Activated CD8-positive, alpha-beta memory T cell treated with anti-CD3 and anti-CD28 coated beads for 48 hours (primary cell): ENCODE measurements around the gene SLC8A1.

Experiments used
- DNase-seq, 3 experiments: peaks; one replicate each; pipeline ENCODE4 v3.0.0-alpha.2; 2020; ENCODE audit warnings: low read depth in 2 of 3, low spot score in 2 of 3

The SLC8A1 gene

GRCh38 chr2:40388161-40388560, 63.7 kb downstream of the SLC8A1 start:
- DNase-seq = no peak

GRCh38 chr2:40386177-40386576, 65.7 kb downstream of the SLC8A1 start:
- DNase-seq = no peak

GRCh38 chr2:40384714-40385113, 67.2 kb downstream of the SLC8A1 start:
- DNase-seq = no peak

DNA sequence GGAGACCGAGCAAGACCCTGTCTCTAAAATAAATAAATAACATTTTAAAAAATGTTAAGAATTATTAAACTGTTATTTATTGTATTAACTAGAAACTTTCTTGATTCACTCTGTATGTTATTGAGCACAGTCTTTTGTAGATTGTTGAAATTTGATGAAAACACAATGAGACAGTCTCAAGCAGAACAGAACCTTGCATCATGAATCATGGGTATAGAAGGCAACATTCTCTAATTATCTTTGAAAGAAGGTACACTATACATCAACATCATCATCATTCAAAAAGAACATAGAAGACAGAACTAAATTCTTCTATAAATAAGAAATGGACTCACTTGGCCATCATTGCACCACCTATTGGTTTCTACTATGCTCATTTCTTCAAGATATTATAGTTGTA, 67.7 kb downstream of the SLC8A1 start:
- no peak for DNase-seq

GRCh38 chr2:40380721-40381120, 71.2 kb downstream of the SLC8A1 start:
- DNase-seq = no peak

DNA sequence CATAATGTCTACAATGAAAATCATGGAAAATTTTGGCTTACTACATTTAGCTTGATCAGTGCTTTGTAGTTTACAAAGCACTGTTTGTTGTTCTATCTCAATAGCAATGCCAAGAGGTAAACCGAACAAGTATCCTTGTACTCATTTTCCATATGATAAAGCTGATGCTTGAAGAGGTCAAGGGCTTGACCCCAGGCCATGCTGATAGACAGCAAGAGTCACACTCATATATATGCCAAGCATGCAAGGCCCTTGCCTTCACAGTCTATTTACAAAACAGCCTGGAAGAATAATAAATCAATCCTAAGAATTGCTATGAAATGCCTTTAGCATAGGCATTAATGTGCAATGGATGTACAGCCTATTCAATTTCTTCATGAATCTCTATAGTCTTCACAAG, 71.8 kb downstream of the SLC8A1 start:
- no peak for DNase-seq

- no peak for DNase-seq
These were observed 77.2 kb downstream of the SLC8A1 start for GRCh38 chr2:40374543-40375240.

- DNase-seq = no peak
These were observed 78.8 kb downstream of the SLC8A1 start for GRCh38 chr2:40373111-40373510.

DNA sequence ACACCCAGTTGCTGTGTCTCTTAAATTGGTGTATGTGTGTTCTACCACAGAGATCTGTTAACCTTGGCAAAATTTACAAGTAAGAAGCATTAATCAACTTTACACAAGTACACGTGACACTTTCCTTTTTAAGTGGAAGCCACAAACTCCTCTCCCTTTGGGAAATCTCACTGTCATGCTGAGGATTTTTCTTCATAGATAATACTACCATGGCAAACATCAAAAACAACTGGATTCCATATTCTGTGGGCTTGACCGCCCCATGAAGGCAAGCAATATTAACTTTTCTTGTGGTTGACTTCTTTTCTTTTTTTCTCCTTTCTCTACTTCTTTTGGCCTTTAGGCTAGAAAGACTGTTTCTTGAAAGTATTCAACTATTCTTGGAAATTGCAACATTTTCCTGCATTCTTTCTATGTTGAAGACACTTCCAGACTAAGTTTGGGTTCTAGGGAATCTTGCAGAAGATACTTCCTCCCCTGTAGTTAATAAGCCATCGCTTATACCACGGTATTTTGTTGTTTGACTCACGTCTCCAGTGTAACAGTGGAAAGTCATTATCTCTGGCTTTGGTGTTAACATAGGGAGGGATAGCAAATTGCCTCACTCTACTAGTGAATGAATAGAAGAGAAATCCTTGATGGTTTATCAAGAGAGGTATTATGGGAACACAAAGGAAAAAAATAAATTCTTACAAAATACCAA, 79.5 kb downstream of the SLC8A1 start:
- DNase-seq = no peak

DNA sequence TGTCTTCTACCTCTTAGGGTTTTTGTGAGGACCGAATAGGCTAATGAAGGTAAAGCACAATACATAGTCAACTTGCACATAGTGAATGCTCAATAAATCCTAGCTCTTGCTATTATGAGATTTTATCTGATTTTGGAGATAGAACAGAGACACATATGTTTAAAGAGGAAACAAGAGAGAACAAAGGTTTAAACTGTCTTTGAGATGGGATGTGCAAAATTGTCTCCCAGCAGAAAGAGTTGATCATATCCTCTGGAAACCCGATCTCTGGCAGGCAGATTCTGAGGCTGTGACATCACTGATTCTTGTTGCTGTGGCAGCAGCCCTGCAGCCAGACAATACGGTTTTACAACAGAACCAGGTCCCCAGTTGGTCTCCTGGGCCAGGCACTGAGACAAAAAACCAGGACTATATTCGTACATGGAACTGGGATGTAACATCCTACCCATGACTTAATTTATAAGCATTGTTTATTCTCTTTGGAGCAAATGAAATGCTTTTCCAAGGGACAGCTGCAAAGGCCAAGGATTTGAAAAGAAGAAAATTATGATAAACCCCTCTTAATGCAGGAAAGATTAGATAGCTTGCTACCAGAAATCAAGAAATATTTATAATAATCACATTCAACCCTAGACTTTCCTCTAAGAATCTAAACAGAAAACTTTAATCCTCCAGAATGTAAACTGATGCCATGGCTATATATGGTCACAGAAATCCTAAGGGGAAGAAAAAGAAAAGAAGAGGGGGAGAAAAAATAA, 80.2 kb downstream of the SLC8A1 start:
- no peak for DNase-seq

GRCh38 chr2:40370007-40370395, 81.9 kb downstream of the SLC8A1 start:
- no peak for DNase-seq

DNA sequence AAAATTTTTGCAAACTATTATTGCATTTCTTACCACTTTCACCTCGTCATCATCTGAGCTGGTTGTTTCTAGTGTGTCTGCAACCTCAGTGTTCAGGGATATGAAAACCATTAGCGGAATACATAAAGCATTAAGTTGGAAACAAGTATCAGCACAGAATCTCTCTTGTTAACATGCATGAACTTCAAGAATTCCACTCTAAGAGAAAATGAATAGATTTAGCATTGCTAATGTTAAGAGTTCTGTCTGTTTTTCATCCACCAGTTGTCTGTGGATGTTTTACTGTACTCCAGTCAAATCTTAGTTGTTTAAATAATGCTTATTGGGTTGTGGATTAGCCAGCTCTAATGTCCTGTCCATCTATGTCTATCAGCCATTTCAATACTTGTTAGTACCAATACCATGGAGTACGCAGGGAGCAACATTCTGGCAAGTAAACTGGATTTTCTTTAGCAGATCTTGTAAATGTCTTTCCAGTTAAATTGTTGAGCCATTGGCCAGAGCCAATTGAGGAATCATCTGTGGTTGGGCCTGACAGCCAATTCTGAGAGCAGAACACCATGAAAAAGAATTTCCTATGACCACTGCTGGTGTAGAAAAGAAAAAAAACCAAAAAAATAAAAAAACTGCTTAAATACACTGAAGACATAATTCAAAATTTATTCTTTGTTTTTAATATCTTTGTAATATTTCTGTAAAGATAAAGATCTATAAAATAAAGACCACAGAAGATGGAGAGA, 82.5 kb downstream of the SLC8A1 start:
- no peak for DNase-seq

- no peak for DNase-seq
These were observed 84.2 kb downstream of the SLC8A1 start for GRCh38 chr2:40367652-40368051.

- DNase-seq = no peak
These were observed 84.9 kb downstream of the SLC8A1 start for GRCh38 chr2:40367032-40367431.

DNA sequence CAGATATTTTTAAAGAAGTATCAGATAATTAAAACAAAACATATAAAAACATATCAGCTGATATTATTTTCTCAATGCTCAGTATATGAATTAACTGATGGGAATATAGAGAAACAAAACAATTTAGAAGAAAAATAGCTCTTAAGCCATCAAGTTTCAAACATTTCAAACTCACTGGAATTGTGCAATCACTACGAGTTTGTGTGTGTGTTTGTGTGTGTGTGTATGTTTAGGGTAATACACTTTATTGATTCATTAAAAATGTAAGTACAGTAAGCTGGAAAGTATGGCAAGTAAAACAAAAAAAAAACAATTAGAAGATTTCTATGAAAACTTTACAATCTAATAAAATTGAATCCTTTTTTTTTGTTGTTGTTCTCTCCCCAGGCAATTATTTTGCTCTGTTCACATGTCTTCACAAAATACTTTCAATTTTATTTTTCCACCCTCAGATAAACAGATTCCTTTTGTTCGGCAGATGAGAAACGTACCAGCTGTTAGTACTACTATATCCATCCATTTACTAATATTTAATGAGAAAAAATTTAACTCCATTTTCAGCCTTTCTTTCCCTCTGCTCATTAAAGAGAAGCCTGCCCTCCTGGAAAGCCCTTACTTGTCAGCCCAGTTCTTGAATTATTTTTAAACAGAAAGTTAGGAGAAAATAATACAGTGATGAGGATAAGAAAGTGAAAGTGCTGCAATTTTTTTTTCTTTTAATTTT, 87.6 kb downstream of the SLC8A1 start:
- DNase-seq = no peak

DNA sequence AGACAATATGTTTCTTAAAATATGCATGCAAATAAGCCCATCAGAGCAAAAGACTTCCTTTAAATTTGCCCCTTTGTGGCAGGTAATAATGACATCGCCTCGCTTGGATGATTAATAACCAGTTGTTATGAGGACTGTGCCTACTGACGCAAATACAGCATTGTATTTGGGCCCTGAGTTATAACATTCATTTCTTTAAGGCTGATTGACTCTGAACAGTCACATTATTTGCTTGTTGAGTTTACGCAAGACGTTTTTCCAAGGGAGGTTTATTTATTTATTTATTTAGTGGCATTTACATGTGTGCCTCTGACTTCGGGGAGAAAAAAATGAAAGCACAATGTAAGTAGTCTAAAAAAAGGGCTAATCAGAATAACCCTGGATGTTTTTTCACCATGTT, 88.3 kb downstream of the SLC8A1 start:
- no peak for DNase-seq

GRCh38 chr2:40363231-40363630, 88.7 kb downstream of the SLC8A1 start:
- no peak for DNase-seq

GRCh38 chr2:40361478-40361877, 90.4 kb downstream of the SLC8A1 start:
- no peak for DNase-seq

DNA sequence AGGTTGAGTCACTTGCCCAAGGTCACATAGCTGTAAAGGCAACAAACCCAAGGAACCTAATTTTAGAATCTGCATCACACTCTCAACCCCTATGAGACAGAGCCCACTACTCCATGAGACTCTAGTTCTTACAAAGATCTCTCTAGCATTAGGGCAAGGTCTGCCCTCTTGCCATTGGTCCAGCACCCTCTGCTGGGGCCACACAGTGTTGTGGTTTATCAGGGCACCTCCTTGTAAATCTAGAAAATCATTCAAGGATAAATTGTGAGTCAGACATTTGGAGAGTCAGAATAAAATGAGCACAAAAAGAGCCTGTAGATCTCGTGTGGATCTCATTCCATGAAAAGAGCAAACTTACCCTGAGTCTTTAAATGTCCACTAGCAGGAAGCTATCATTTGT, 91.2 kb downstream of the SLC8A1 start:
- DNase-seq = no peak

DNA sequence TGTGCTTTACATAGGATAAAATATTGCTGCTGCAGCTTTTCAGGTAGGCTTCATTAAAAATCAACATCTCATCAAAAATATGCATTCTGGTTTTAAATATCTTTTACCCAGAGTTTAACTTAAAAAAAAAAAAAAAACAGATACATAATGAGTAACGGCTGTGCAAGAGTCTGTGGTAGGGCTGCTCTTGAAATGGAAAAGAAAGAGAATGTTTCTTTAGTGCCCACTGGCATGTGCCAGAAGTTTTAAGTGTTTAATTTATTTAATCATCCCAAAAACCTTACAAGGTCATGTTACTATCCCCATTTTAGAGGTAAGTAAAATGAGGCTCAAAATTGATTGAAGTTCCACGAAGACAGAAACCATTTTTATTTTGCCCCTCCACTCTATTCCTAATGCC, 92.1 kb downstream of the SLC8A1 start:
- DNase-seq = no peak

GRCh38 chr2:40358783-40359182, 93.1 kb downstream of the SLC8A1 start:
- DNase-seq = no peak
